GM12878 (cell line): Measurements from ENCODE around the gene CRAT. TPM values are rescaled to one million over a fixed set of nuclear protein-coding genes. Genes with fewer than 3 reads are reported as not detected.

Experiments used
- ATAC-seq: fragments of 200-7000 bp; cut with Tn5 transposase; 3 replicates; pipeline ENCODE4 v1.9.1; 2020; ENCODE audit warnings: mild to moderate bottlenecking, moderate library complexity
- BruUV-seq: library from RNA; stranded (reverse); fragments of 400-500 nt; replicated peaks from 2 replicates; lab custom pipeline; 2021; lab: Mats Ljungman, UMichigan
- CTCF ChIA-PET: fragments of 300-600 bp; sonication (Branson Sonifier 250); formaldehyde crosslinking; extraction: SDS; loops from one replicate; lab custom pipeline; 2021; ENCODE audit warnings: inconsistent platforms; lab: Yijun Ruan, JAX
- POLR2A ChIA-PET: fragments of 350-600 bp; formaldehyde crosslinking; extraction: SDS; loops from one replicate; lab custom pipeline; 2021; ENCODE audit warnings: inconsistent platforms; lab: Charles Lee
- RAD21 ChIA-PET: fragments of 300-600 bp; sonication (Branson Sonifier 250); formaldehyde crosslinking; loops from one replicate; lab custom pipeline; 2023; ENCODE audit warnings: antibody characterized with exemption; ENCODE audit not compliant: unreplicated experiment; lab: Charles Lee
- SMC1A ChIA-PET: fragments of 300-600 bp; sonication (Branson Sonifier 250); formaldehyde crosslinking; loops from one replicate; lab custom pipeline; 2023; ENCODE audit not compliant: unreplicated experiment, uncharacterized antibody; lab: Charles Lee
- DNase-seq: peaks from one replicate; pipeline ENCODE4 v3.0.0-alpha.2; 2011; ENCODE audit warnings: low read depth, low spot score
- FAIRE-seq: peaks from 3 replicates; lab custom pipeline; 2011; peaks lifted over from hg19 to GRCh38; lab: Jason Lieb, UNC
- H2AFZ ChIP-seq: 2 replicates; pipeline ENCODE4 v1.6.0; 2011; ENCODE audit warnings: low read depth, low read length, control low read depth; ENCODE audit not compliant: control insufficient read depth
- H3K27ac ChIP-seq: 2 replicates; pipeline ENCODE4 v1.5.1; 2011; ENCODE audit warnings: control low read depth; ENCODE audit not compliant: control insufficient read depth, insufficient read depth
- H3K27me3 ChIP-seq, 2 experiments: replicated peaks in 1 of 2; 2 replicates each; pipeline versions ENCODE4 v1.6.0 to v1.6.1; 2011; ENCODE audit warnings: low read length in 1 of 2; ENCODE audit not compliant: control insufficient read depth in 2 of 2, insufficient read depth in 2 of 2
- H3K36me3 ChIP-seq, 2 experiments: 2 replicates each; pipeline ENCODE4 v1.5.1; 2011; ENCODE audit warnings: low read length in 1 of 2; ENCODE audit not compliant: control insufficient read depth in 2 of 2, insufficient read depth in 2 of 2
- H3K4me1 ChIP-seq: 2 replicates; pipeline ENCODE4 v1.6.1; 2011; ENCODE audit warnings: mild to moderate bottlenecking, low read length, moderate library complexity, mixed read lengths; ENCODE audit not compliant: control insufficient read depth, insufficient read depth
- H3K4me2 ChIP-seq: 2 replicates; pipeline ENCODE4 v1.6.0; 2011; ENCODE audit warnings: control low read depth; ENCODE audit not compliant: control insufficient read depth, insufficient read depth
- H3K4me3 ChIP-seq: fragments of 200-600 bp; sonication (generic); 2 replicates; pipeline ENCODE4 v1.5.1; 2016
- H3K79me2 ChIP-seq: 2 replicates; pipeline ENCODE4 v1.6.0; 2011; ENCODE audit warnings: low read length; ENCODE audit not compliant: control insufficient read depth, insufficient read depth
- H3K9ac ChIP-seq: 2 replicates; pipeline ENCODE4 v1.8.0; 2011; ENCODE audit warnings: low read length, control low read depth, mixed read lengths; ENCODE audit not compliant: control insufficient read depth, insufficient read depth
- H3K9me3 ChIP-seq: replicated peaks from 3 replicates; pipeline ENCODE4 v1.5.1; 2011; ENCODE audit warnings: mild to moderate bottlenecking, low read length; ENCODE audit not compliant: control insufficient read depth, insufficient read depth
- H4K20me1 ChIP-seq: 2 replicates; pipeline ENCODE4 v1.6.0; 2011; ENCODE audit not compliant: control insufficient read depth, insufficient read depth
- CBX5 ChIP-seq: sonication (generic); IDR thresholded peaks from 2 replicates; pipeline ENCODE4 v1.6.1; 2016; ENCODE audit warnings: low read depth, moderate library complexity, mild to moderate bottlenecking, inconsistent platforms
- CEBPZ ChIP-seq: fragments of 150-350 bp; IDR thresholded peaks from 2 replicates; pipeline ENCODE4 v1.6.1; 2016; ENCODE audit warnings: low read depth, low read length
- EP300 ChIP-seq, 2 experiments: fragments of 150-350 bp in 1 of 2; IDR thresholded peaks; 2 replicates each; pipeline ENCODE4 v1.6.1; 2011 to 2012; ENCODE audit warnings: low read depth in 2 of 2, low read length in 2 of 2, borderline replicate concordance in 1 of 2, improper control_type of control experiment in 1 of 2, inconsistent platforms in 1 of 2; ENCODE audit not compliant: control insufficient read depth in 1 of 2
- FOS ChIP-seq: IDR thresholded peaks from 3 replicates; pipeline ENCODE4 v1.6.1; 2011; ENCODE audit warnings: borderline replicate concordance; ENCODE audit not compliant: insufficient read length; ENCODE audit errors: extremely low read depth
- FOXM1 ChIP-seq: IDR thresholded peaks from 2 replicates; pipeline ENCODE4 v1.6.1; 2012; ENCODE audit warnings: low read depth, mild to moderate bottlenecking, inconsistent platforms, low read length, moderate library complexity
- HDAC2 ChIP-seq: fragments of 200-600 bp; sonication (generic); IDR thresholded peaks from 2 replicates; pipeline ENCODE4 v1.6.1; 2017
- MEF2B ChIP-seq: fragments of 450-650 bp; IDR thresholded peaks from 2 replicates; pipeline ENCODE4 v1.6.1; 2018; ENCODE audit warnings: mild to moderate bottlenecking, moderate library complexity; ENCODE audit not compliant: partially characterized antibody, poor library complexity, severe bottlenecking
- POLR2AphosphoS5 ChIP-seq: IDR thresholded peaks from 2 replicates; pipeline ENCODE4 v1.6.1; 2011; ENCODE audit warnings: mild to moderate bottlenecking, low read length, inconsistent platforms
- RCOR1 ChIP-seq: conservative IDR thresholded peaks from 2 replicates; pipeline ENCODE4 v1.6.1; 2012; ENCODE audit warnings: low read depth, low read length, improper control_type of control experiment
- TAF1 ChIP-seq: IDR thresholded peaks from 2 replicates; pipeline ENCODE4 v1.6.1; 2011; ENCODE audit warnings: mild to moderate bottlenecking, low read depth, low read length, borderline replicate concordance
- WGBS: methylation state at CpG from one replicate; pipeline ENCODE4 v1.1.6; 2016; ENCODE audit warnings: low lambda C conversion rate; ENCODE audit not compliant: insufficient replicate concordance, insufficient coverage; ENCODE audit errors: missing lambda C conversion rate; 5-methylcytosine and 5-hydroxymethylcytosine counted together
- in situ Hi-C: fragments of 300-500 bp; cut with MboI; formaldehyde crosslinking; loops from 9 replicates; pipeline ENCODE4 v1.14.3; 2018; ENCODE audit warnings: mixed read lengths
- intact Hi-C: fragments of 100-400 bp; cut with micrococcal nuclease; formaldehyde crosslinking; loops from one replicate; pipeline ENCODE4 v1.14.2; 2022; ENCODE audit not compliant: unreplicated experiment
- polyA plus RNA-seq, 11 experiments: library from polyadenylated mRNA; depleted of rRNA in 4 of 11; unstranded in 6 of 11; stranded (reverse) in 5 of 11; fragments of >200 nt; fragmentation: Nextera tagmentation in 4 of 11; fragmentation: Illumina TruSeq in 1 of 11; extraction: Ambion mirVana in 4 of 11; extraction: Trizol in 1 of 11; gene quantifications; 1 replicate in 1 of 11; 2 replicates in 10 of 11; pipeline versions ENCODE4 v1.2.1 to v1.2.3, GENCODE V29; 2011 to 2016; ENCODE audit warnings: inconsistent platforms in 2 of 11, missing spikeins in 2 of 11, low read depth in 1 of 11
- total RNA-seq, 4 experiments: library from RNA; depleted of rRNA in 3 of 4; stranded (reverse); fragments of >200 nt in 3 of 4; fragmentation: Illumina TruSeq in 1 of 4; extraction: Trizol in 1 of 4; gene quantifications; 2 replicates each; pipeline versions ENCODE4 v1.2.1 to v1.2.3, GENCODE V29; 2013 to 2021

Gene CRAT
- total and polyA plus RNA-seq, 10 of the 15 experiments (the other 5 are each of a cell fraction or from before 2014, with no cell fraction given), result 0.10 to 3.4 (median 1.8) TPM

DNA sequence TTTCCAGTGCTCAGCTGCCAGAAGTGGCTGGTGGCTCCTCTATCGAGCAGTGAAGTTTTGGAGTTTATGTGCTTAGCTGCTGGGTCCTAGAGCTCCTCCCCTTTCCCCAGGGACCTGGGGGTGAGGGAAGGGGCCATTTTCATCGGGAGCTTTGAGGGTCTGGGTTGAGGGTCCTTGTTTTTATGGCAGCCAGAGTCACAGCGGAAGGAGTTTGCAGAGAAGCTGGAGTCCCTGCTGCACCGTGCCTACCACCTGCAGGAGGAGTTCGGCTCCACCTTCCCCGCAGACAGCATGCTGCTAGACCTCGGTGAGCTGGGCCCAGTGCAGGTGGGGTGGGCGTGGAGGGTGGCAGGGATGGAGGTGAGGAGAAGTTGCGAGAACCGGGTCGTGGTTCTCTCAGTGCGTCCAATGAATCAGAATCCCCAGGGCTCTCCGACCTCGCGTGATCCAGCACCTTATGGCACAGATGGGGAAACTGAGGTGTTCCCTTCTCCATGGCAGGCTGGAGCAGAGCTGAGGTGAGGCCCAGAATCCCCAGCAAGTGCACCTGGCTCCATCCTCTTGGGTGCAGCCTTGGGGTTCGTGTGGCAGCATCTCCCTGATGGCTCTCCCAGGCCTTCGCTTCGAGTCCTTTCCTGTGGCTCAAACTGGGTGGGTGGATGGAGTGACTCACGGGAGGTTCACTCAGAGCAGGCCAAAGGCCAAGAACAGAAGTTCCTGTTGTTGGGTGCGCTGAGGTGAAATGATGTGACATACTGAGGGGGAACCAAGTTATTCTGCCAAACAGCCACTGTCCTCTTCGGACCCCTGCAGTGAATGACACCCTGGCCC is 51.4 kb downstream of the CRAT start:
- 92% methylated on average over 21 of the region's 21 CpGs for WGBS
- intact Hi-C loops, result no loop called here
- peaks cover 7 to 10% of the 10 kb centered on the region in 2 experiments; a peak in 3 of 4 replicates for H3K36me3 ChIP-seq
- H3K79me2 ChIP-seq, result no peaks in the 10 kb centered on the region
- no peak overlapping the region for H3K27ac ChIP-seq
- H3K9ac ChIP-seq, result no peak overlapping the region
- no peaks in the 10 kb centered on the region for H3K4me1 ChIP-seq
- H3K27me3 ChIP-seq, result no peaks in the 10 kb centered on the region
- no peaks in the 10 kb centered on the region for H4K20me1 ChIP-seq
- DNase-seq, result no peak
- H3K4me3 ChIP-seq, result no peak overlapping the region
- H3K4me2 ChIP-seq, result no peak overlapping the region
- H3K9me3 ChIP-seq, result no peaks in the 10 kb centered on the region
- no peak for TF ChIP-seq POLR2AphosphoS5
- TF ChIP-seq RCOR1, result no peak
- TF ChIP-seq MEF2B, result peak; percentile 32
- TF ChIP-seq, all 136 proteins: peak for 1
- FAIRE-seq (no peak), ATAC-seq (no peak)
- SMC1A ChIA-PET, result no interaction called here
- no peak overlapping the region for H2AFZ ChIP-seq
- BruUV-seq, result no TSS peak
- in situ Hi-C loops, result no loop called here
- RAD21 ChIA-PET, result no interaction called here
- POLR2A ChIA-PET, result no interaction called here
- CTCF ChIA-PET, result interaction anchor here (0.6 to 0.7 kb wide), 2 partner anchors 8 to 125 kb away, joined by 3 read pairs; no protein-coding TSS in a partner anchor

DNA sequence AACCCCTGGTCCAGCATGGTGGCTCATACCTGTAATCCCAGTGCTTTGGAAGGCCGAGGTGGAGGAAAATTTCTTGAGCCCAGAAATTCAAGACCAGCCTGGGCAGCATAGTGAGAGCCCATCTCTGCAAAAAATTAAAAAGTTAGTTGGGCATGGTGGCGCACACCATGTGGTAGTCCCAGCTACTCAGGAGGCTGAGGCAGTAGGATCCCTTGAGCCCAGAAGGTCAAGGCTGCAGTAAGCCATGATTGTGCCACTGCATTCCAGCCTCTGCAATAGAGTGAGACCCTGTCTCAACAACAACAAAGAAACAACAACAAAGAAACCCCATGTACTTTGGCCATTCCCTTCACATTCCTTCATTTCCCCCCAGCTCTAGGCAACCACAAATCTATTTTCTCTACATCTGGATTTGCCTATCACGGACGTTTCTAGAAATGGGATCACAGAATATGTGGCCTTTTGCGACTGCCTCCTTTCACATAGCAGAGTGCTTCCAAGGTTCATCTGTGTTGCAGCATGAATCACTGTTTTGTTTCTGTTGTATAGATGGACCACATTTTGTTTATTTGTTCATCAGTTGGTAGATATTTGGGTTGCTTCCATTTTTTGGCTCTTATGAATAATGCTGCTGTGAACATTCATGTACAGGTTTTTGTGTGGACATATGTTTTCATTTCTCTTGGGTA is 56.3 kb downstream of the CRAT start:
- Histone ChIP-seq H3K4me1 (no peaks in the 10 kb centered on the region), H3K27me3 (no peaks in the 10 kb centered on the region), H3K9me3 (no peaks in the 10 kb centered on the region), H3K27ac (no peak overlapping the region), H3K9ac (no peak overlapping the region), H3K4me3 (no peak overlapping the region), H3K36me3 (peaks cover 10 to 11% of the 10 kb centered on the region in 2 experiments; a peak in 3 of 4 replicates), H2AFZ (no peak overlapping the region), H4K20me1 (no peaks in the 10 kb centered on the region), H3K4me2 (no peak overlapping the region), H3K79me2 (no peaks in the 10 kb centered on the region)
- in situ Hi-C loops (no loop called here), intact Hi-C loops (no loop called here)
- ChIA-PET CTCF (interaction anchor here (0.7 kb wide), 1 partner anchor 12 kb away, joined by 3 read pairs; no protein-coding TSS in a partner anchor), POLR2A (no interaction called here), RAD21 (no interaction called here), SMC1A (interaction anchor here (0.6 kb wide), 1 partner anchor 126 kb away, joined by 3 read pairs; no protein-coding TSS in a partner anchor)
- DNase-seq (no peak), FAIRE-seq (no peak), ATAC-seq (no peak)
- BruUV-seq, result no TSS peak
- 96% methylated on average over 5 of the region's 5 CpGs for WGBS
- TF ChIP-seq CBX5 (no peak), FOS (no peak), FOXM1 (no peak), CEBPZ (no peak), TAF1 (no peak), EP300 (IDR thresholded peaks at IDR 0.05; ENCODE audit: borderline replicate concordance in 1 of 2, control insufficient read depth in 1 of 2, low read depth in 2 of 2, low read length in 2 of 2) (no peak), HDAC2 (no peak)
